Right atrium auricular region (tissue), 2 donors: ENCODE results near the gene ANKRD9. TPM values are rescaled to one million over a fixed set of nuclear protein-coding genes. Genes with fewer than 3 reads are reported as not detected.
"Not testable (repeated sequence)": the region's sequence is repeated elsewhere in the genome, so short reads cannot be mapped to it uniquely, and the experiment has no call there.

Experiments
- DNase-seq: peaks from one replicate; pipeline ENCODE4 v3.0.0-alpha.2; 2019; ENCODE audit warnings: low spot score
- H3K27ac ChIP-seq, 2 donors: fragments of 200-600 bp; sonication (generic); 1 replicate in 1 of 2; 2 replicates in 1 of 2; pipeline ENCODE4 v1.5.1; 2016 to 2019
- H3K27me3 ChIP-seq, 2 donors: fragments of 200-600 bp; sonication (generic); one replicate each; pipeline versions ENCODE4 v1.5.1 to v1.6.0; 2017 to 2019
- H3K36me3 ChIP-seq: fragments of 200-600 bp; sonication (generic); one replicate; pipeline ENCODE4 v1.5.1; 2016
- H3K4me1 ChIP-seq, 2 donors: fragments of 200-600 bp; sonication (generic); one replicate each; pipeline versions ENCODE4 v1.5.1 to v1.6.0; 2017 to 2019
- H3K4me3 ChIP-seq, 2 donors: fragments of 200-600 bp; sonication (generic); 1 replicate in 1 of 2; 2 replicates in 1 of 2; pipeline ENCODE4 v1.5.1; 2017 to 2019; ENCODE audit warnings: mild to moderate bottlenecking in 1 of 2, moderate library complexity in 1 of 2
- H3K9me3 ChIP-seq, 2 donors: fragments of 200-600 bp; sonication (generic); one replicate each; pipeline ENCODE4 v1.5.1; 2019
- total RNA-seq, 2 donors: library from RNA; depleted of rRNA; stranded (reverse); fragments of >200 nt; gene quantifications; one replicate each; pipeline ENCODE4 v1.1.0, GENCODE V29; 2016
- TF ChIP-seq, protein P1 (sequence below), 2 donors: fragments of 200-600 bp; sonication (generic); IDR thresholded peaks; one replicate each; pipeline ENCODE4 v1.5.1; 2019; ENCODE audit warnings: antibody characterized with exemption in 2 of 2

ANKRD9 gene
- total RNA-seq, 2 donors from 2014 or later = 144 to 158 TPM

GRCh38 chr14:102525929-102526497 is 16.4 kb upstream of the ANKRD9 start:
- no peaks in the 10 kb centered on the region for H3K9me3 ChIP-seq
- TF ChIP-seq, protein P1, sequence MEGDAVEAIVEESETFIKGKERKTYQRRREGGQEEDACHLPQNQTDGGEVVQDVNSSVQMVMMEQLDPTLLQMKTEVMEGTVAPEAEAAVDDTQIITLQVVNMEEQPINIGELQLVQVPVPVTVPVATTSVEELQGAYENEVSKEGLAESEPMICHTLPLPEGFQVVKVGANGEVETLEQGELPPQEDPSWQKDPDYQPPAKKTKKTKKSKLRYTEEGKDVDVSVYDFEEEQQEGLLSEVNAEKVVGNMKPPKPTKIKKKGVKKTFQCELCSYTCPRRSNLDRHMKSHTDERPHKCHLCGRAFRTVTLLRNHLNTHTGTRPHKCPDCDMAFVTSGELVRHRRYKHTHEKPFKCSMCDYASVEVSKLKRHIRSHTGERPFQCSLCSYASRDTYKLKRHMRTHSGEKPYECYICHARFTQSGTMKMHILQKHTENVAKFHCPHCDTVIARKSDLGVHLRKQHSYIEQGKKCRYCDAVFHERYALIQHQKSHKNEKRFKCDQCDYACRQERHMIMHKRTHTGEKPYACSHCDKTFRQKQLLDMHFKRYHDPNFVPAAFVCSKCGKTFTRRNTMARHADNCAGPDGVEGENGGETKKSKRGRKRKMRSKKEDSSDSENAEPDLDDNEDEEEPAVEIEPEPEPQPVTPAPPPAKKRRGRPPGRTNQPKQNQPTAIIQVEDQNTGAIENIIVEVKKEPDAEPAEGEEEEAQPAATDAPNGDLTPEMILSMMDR (IDR thresholded peaks at IDR 0.05) = no peak
- no peak for DNase-seq
- H3K4me1 ChIP-seq = peaks cover 0 to 17% of the 10 kb centered on the region in 2 donors
- H3K4me3 ChIP-seq = peak overlapping the region in 1 of 2 donors; percentile 66
- no peaks in the 10 kb centered on the region for H3K27me3 ChIP-seq
- H3K36me3 ChIP-seq = no peaks in the 10 kb centered on the region
- H3K27ac ChIP-seq = no peak overlapping the region

DNA sequence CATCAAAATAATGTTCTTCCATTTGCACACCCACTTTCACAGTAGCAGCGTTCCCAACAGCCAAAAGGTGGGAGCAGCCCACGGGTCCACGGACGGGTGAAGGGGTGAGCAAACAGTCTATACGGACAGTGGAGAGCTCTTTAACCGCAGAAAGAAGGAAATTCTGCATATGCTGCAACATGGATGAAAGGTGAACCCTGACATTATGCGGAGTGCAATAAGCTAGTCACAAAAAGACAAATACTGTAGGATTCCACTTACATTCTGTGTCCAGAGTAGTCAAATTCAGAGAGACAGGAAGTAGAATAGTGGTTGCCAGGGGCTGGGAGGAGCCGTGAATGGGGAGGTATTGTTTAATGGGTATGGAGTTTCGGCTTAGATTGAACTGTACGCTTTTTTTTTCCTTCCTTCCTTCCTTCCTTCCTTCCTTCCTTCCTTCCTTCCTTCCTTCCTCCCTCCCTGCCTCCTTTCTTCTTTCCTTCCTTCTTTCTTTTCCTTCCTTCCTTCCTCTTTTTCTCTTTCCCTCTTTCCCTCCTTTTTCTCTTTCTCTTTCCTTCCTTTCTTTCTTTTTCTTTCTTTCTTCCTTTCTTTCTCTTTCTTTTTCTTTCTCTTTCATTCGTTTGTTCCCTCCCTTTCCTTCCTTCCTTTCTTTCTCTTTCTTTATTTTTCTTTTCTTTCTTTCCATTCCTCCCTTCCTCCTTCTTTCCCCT is 15.8 kb upstream of the ANKRD9 start:
- no peaks in the 10 kb centered on the region for H3K36me3 ChIP-seq
- peak overlapping the region; percentile 83 for H3K27ac ChIP-seq
- H3K4me1 ChIP-seq = peaks cover 0 to 17% of the 10 kb centered on the region in 2 donors
- H3K27me3 ChIP-seq = no peaks in the 10 kb centered on the region
- TF ChIP-seq, protein P1 (IDR thresholded peaks at IDR 0.05) = no peak
- peak overlapping the region; percentile 57 to 66 for H3K4me3 ChIP-seq
- H3K9me3 ChIP-seq = no peaks in the 10 kb centered on the region
- no peak for DNase-seq

DNA sequence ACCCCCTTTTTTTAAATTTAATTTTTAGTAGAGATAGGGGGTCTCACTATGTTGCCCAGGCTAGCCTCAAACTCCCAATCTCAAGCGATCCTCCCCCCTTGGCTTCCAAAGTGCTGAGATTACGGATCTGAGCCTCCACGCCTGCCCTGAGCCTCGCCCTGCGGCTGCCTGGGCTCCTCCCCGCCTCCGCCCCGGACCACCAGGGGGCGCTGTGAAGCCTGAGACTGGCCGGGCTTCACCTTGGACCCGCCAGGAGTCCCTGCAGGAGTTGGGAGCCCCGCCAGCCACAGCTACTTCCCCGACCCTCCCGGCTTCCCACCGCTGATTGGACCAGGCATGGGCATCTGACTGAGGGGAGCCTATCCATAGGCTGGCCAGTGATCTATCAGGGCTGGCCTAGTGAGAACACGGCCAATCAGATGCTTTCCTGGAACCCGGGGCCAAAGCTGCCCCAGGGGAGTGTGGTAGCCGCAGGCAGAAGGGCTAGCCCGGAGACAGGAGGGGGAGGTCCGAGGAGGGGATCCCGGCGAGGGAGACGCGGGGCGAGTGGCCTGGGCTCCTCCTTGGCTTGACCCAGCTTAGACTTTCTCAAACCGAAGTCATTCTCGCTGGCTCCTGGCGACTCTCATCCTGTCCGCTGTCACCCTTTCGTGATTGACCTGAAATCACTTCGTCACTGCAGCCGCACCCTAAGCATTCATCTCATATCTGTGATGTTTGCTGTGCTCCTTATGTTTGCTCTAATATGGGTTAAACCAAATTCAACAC is 15.1 kb upstream of the ANKRD9 start:
- peaks cover 0 to 17% of the 10 kb centered on the region in 2 donors for H3K4me1 ChIP-seq
- H3K27ac ChIP-seq = peak overlapping the region; percentile 83
- DNase-seq = peak; percentile 100
- no peaks in the 10 kb centered on the region for H3K36me3 ChIP-seq
- peak overlapping the region; percentile 57 to 66 for H3K4me3 ChIP-seq
- TF ChIP-seq, protein P1 (IDR thresholded peaks at IDR 0.05) = peak; percentile 97 to 98
- H3K9me3 ChIP-seq = no peaks in the 10 kb centered on the region
- H3K27me3 ChIP-seq = no peaks in the 10 kb centered on the region

- Histone ChIP-seq H3K4me1 (peaks cover 0 to 17% of the 10 kb centered on the region in 2 donors), H3K4me3 (peak overlapping the region; percentile 17 to 66), H3K27me3 (no peaks in the 10 kb centered on the region), H3K36me3 (no peaks in the 10 kb centered on the region), H3K9me3 (no peaks in the 10 kb centered on the region), H3K27ac (peak overlapping the region; percentile 83)
- DNase-seq = no peak
- TF ChIP-seq, protein P1 (IDR thresholded peaks at IDR 0.05) = no peak
These were observed 14.2 kb upstream of the ANKRD9 start for GRCh38 chr14:102523569-102524450.

DNA sequence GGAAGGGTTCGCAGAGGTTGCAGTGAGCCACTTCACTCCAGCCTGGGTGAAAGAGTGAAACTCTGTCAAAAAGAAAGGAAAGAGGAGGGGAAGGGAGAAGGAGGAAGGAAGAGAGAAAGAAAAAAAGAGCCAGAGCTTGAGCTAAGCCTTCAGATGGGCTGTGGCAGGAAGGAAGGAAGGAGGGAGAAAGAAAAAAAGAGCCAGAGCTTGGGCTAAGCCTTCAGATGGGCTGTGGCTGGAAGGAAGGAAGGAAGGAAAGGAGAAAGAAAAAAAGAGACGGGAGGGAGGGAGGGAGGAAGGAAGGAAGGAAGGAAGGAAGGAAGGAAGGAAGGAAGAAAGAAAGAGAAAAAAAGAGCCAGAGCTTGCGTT is 13.6 kb upstream of the ANKRD9 start:
- TF ChIP-seq, protein P1 (IDR thresholded peaks at IDR 0.05) = no peak
- Histone ChIP-seq H3K9me3 (no peaks in the 10 kb centered on the region), H3K36me3 (no peaks in the 10 kb centered on the region), H3K4me1 (peaks cover 0 to 17% of the 10 kb centered on the region in 2 donors), H3K4me3 (no peak overlapping the region), H3K27me3 (no peaks in the 10 kb centered on the region), H3K27ac (no peak overlapping the region)
- DNase-seq = no peak

DNA sequence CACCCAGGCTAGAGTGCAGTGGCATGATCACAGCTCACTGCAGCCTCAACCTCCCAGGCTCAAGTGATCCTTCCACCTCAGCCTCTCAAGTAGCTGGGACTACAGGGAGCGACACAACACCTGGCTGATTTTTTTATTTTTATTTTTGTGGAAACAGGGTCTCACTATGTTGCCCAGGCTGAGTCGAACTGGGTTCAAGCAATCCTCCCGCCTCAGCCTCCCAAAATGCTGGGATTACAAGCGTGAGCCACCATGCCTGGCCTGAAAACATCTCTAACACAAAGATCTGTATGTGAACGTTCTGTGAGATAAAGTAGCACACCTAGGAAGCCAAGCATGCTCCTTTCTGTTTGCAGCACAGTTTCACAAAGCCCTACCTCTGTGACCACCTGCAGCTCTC is 10.1 kb upstream of the ANKRD9 start:
- H3K4me3 ChIP-seq, H3K27ac ChIP-seq, H3K27me3 ChIP-seq, DNase-seq, H3K9me3 ChIP-seq, H3K36me3 ChIP-seq: not testable (repeated sequence)
- peaks cover 0 to 17% of the 10 kb centered on the region in 2 donors for H3K4me1 ChIP-seq
